HG03342 (cell line): ENCODE results near the gene SDE2.

Source experiments
- ATAC-seq: cut with Tn5 transposase; IDR thresholded peaks from one replicate; pipeline ENCODE4 v1.9.1; 2021; ENCODE audit warnings: mild to moderate bottlenecking, moderate library complexity; ENCODE audit not compliant: unreplicated experiment

SDE2 gene

DNA sequence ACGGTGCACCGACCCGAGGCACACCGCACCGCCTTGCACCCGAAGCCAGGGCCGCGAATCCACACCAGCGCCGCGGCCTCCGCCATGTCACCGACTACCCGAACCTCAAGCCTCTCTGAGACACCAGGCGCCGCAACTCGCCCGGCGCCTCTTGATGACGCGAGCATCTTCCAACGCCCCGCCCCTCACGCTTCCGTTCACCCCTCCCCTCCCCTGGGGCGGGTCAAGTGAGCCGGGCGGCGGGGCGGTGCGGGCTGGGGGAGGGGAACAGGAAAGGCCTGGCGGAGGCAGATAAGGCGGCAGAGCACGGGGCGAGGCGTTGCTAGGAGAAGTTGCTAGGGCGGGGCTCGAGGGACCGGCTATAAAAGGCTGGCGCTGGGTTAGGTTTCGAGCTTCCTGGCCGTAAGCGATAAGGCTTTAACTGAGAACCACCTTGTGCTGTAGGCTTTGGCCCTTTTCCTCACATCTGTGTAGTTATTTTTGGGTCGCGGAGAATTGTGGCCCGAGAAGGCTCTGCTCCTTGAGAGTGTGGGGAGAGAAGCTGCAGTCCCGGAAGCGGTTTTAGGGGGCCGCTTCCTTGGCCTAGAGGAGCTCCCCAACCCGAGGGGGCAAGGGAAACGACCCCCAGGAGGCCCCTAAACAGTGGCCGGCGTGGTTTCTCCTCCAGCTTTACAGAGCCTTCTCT, at the start of gene SDE2:
Gene SDE2 (minus strand): TSS at position 117 of the 685 bp plus-strand sequence. CDS start 31 bp downstream, at position 86.
- peak; percentile 77 for ATAC-seq

DNA sequence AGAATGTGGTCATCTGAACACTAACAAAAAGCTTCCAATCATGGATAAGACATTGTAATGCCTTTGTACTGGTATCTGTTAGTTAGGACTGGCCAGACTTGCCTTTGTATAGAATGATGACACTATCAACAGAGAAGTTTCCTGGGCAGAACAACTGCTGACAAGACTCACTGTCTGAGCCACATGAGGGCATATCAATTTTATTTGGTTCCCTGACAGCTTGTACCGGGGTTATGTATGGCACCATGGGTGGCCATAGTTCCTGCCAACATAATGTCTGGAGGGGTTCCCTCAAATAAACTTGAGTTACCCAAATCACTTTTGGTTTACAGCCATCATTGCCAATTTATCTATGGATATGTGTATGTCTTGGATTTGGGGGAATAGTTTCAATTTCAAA, 49.7 kb upstream of the SDE2 start:
- no peak for ATAC-seq

DNA sequence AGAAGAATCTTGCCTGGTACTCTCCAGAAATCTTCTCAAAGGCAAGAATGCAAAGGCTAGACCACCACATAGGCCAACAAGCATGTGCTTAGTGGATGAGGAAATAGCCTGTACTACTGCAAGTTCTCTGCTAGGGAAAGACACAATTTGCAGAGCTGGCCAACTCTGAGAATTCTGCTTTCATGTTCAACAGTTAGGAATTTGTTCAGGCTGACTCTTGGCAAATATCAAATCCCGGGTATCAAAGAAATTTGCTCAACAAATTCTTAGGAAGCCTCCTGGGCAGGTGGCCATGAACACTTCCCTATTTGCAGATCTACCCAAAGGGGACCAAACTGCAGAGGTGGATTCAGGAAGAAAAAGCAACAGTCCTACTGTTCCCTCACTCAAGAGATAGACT, 48.4 kb upstream of the SDE2 start:
- ATAC-seq: no peak

DNA sequence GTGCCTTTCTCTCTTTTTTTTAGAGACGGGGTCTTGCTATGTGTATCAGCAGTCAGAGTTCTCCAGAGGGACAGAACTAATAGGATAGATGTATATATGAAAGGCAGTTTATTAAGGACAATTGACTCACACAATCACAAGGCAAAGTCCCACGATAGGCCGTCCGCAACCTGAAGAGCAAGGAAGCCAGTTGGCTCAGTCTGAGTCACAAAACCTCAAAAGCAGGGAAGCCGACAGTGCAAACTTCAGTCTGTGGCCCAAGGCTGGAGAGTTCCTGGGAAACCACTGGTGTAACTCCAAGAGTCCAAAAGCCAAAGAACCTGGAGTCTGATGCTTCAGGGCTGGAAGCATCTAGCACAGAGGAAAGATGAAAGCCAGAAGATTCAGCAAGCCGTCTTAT, 47.1 kb upstream of the SDE2 start:
- ATAC-seq: no peak

DNA sequence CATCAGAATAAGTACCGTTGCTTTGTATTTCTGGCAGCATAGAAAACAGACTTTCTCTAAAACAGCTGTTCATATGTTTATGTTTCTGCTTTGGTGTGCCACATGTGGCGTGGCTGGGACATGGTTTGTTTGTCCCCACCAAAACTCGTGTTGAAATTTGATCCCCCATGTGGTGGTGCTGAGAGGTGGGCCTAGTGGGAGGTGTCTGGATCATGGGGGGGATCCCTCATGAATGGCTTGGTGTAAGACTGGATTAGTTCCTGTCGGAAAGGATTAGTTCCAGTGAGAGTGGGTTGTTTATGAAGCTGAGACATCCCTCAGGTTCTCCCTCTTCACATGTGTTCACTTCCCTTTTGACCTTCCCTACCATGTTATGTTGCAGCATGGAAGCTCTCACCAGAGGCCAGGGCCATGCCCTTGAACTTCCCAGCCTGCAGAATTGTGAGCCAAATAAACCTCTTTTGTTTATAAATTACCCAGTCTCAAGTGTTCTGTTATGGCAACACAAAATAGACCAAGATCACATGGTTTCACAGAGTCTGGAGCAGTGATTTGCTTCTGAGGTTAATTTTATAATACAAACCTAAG, 45.5 kb upstream of the SDE2 start:
- no peak for ATAC-seq

DNA sequence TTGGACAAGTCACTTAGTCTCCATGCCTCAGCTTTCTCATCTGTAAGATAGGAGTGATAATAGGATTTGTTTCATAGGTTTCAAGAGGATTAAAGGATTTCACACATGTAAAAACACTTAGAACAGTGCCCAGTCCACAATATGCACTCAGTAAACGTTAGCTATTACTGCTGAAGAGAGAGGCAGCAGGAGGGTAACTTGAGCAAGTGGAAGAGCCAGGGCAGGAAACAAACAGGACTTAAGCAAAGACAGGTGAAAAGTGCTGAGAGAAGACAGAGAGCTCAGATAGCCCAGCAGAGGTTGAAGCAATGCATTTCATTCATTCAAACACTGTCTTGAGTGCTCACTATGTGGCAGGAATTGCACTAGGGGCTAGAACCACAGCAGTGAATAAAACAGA, 42.3 kb upstream of the SDE2 start:
- no peak for ATAC-seq

DNA sequence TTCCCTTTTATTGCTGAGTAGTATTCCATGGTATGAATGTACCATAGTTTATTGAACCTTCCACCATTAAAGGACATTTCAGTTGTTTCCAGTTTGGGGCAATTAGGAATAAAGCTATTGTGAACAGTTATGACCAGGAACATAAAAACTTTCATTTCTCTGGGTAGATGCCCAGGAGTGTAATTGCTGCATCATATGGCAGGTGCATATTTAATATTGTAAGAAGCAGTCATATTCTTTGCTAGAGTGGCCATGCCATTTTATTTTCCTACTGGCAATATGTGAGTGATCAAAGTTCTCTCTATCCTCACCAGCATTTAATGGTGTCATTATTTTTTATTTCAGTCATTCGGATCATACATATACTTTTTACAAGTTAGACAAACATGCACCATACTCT, 39.5 kb upstream of the SDE2 start:
- ATAC-seq: no peak

DNA sequence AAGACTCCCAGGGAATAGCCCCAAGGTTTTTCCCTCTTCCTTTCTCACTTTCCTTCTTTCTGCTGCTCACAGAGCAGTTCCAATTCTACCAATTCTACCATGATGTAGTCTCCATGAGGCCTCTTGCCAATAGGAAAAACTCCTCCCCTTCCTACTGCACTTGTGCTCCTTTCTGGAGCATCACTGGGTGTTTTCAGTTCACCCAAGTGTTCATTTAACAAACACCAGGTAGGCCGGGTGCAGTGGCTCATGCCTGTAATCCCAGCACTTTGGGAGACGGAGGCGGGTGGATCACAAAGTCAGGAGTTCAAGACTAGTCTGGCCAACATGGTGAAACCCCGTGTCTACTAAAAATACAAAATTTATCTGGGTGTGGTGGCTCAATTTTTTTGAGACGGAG, 36.8 kb upstream of the SDE2 start:
- no peak for ATAC-seq

DNA sequence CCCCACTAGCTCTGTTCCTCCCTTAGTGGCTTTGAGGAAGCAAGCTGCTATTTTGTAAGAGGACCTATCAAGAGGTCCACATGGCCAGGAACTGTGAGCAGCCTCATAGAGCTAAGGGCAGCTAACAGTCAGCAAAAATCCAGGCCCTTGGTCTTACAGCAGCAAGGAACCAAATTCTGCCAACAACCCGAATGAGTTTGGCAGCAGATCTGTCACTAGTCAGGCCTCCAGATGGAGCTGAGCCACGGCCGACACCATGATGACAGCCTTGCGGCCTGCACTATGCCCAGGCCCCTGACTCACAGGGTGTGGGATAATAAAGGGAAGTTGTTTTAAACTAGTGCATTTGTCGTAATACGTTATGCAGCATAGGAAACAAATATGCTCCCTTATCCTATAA, 35.3 kb upstream of the SDE2 start:
- ATAC-seq: no peak

DNA sequence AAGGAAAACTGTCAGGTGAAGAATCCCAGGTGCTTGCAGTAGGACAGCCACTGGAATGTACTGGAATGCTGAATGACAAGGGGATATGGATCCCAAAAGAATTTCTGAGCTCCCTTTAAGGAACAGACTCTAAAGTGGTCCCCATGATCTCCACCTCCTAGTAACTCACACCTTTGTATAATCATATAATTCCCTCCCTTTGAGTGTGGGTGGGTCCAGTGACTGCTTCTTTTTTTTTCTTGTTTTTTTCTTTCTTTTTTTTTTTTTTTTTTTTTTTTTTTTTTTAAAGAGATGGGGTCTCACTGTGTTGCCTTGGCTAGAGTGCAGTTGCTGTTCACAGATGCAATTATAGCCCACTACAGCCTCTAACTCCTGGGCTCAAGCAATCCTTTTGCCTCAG, 34.8 kb upstream of the SDE2 start:
- no peak for ATAC-seq

DNA sequence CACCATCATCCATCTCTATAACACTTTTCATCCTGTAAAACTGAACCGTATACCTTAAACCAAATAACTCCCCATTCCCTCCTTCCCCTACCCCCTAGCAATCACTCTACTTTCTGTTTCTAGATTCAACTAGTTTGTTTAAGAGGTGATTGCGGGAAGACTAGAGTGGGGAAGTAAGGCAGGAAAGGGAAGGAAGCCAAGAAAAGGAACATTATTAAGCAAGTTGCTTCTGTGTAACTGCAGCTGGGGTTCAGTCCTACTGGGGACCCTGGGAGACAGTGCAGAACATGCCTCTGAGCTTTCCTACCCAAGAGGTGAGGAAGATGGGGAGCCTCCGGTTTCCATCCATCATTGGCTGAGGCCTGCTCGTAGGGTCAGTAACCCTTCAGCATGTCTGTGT, 34.4 kb upstream of the SDE2 start:
- ATAC-seq: no peak

DNA sequence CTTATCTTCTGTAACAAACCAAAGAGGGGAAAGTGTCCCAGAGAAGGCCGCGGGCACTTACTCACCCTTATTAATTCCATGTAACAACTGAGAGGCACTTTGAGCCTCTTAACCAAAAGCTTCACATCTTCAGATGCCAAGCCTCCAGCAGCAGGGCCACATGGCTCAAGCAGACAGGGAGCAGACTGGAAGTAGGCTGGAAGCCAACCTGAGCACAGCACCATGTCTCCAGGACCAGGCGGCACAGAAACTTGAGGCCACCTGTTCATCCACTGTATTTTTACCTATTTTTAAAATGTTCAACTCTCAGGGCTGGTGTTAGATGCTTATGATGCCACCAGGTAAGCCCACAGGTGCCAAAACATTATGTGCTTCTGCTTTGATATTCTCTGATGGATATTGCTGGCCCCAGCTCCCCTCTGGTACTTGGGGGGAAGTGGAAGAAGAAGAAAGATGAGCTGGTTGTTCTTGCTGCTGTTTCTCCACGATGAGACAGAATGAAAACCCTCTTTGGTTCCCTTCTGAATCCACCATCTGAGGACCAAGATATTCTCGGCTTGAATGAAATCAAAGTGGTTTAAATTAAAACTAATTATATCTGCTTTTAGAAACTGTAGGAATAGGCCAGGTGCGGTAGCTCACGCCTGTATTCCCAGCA, 30.6 kb upstream of the SDE2 start:
- no peak for ATAC-seq

DNA sequence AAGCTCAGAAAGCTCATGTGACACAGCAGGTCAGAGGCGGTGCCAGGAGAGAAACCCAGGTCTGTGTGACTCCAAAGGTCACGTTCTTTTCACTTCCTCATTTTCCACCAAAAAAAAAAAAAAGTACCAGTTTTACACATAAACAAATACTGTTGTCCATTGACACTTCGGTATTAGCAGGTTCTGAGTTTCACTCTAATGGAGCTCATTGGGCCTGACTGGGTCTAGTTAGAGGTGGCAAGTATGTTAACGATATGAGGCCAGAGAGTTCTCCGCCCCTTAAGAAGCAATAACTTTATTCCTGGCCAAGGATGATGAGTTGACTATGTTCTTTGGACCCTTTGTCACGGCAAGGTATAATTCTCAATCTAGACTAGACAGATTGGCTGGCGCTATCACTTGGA, 30.0 kb upstream of the SDE2 start:
- ATAC-seq: peak; percentile 90

DNA sequence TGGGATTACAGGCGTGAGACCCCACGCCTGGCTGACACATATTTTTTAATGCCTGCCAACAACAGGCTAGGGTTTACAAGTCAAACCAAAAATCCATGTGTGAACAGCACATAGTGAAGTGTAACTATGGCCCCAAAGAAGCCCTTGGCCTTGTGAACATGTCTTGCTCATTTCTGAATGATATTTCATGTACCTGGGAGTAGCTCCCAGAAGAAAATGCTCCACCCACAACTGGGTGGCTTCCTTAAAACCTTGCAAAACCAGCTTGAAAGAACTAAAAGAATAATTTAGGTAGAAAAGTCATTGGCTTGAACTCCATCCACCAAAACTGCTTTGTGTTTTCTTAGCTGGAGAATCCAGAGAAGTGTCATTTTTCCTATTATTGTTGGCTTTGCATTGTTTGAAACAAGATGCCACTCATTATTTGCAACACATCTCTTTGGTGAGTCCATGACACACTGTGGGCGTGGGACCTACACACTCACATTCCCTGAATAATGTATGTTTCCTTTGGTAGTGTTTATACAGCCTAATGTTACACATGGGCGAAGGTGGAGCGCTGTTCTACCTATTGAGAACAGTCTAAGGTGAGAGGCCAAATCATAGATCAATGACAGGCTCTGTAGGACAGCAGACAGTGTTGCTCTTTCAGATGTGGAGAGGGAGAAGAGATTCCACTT, 28.5 kb upstream of the SDE2 start:
- ATAC-seq: no peak

DNA sequence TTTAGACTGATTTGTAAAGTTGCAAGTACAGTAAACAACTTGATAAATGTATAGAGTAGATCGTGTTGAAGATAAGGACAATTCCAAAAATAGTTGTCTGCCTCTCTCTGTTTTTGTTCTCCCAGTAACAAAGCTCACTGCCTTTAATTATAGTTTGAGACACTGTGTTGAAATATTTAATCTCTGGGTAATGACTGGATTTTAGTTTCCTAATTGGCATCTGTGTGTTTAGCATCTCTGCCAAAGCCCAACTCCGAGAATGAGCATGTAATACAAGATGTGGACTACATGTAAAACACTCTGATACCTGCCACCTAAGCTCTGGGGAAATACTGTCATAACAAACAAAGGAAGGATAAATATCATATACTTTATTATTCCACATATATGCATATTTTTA, 27.7 kb upstream of the SDE2 start:
- ATAC-seq: no peak

DNA sequence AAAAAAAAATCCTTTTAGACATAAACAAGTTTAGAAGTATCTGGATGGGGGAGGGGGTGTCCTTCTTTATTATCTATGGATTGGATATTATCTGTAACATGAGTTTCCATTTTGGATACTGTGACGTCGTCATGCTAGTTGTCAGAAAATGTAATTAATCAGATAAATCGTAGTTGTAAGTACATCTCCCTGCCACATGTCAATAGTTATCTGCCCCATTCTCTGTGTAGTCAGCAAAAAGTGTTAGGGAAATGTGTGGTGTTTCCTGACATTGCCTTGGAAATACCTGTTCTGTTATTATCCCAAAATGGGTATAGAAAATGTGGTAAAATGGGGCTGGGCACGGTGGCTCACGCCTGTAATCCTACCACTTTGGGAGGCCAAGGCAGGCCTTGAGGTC, 24.6 kb upstream of the SDE2 start:
- no peak for ATAC-seq

DNA sequence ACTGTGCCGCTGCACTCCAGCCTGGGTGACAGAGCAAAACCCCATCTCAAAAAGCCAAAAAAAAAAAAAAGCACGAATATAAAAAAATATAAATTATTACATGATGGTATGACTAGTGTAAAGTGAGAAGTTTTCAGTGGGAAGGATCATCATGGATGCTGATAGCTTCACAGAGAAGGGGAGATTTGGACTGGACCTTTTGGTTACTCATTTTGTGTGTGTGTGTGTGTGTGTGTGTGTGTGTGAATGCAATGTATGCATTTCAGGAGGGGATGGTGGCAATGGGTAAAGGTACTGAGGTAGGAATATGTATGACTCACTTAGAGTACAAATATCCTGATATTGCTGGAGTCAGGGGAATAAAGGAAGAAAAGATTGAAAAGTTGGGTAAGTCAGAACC, 22.7 kb upstream of the SDE2 start:
- ATAC-seq: no peak

DNA sequence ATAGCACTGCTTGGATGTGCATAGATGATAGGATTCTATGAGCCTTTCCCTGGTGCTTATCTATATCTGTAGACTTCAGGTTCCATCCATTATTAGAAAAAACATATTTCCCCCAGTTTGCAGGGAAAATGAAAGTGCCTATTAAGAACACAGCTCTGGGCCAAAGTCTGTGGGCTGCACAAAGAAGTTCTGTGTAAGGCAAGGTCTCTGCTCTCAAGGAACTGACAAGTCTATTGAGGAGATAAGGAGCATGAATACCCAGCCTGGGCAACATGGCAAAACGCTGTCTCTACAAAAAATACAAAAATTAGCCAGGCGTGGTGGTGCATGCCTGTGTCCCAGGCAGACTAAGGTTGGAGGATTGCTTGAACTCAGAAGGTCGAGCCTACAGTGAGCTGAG, 22.3 kb upstream of the SDE2 start:
- ATAC-seq: no peak

DNA sequence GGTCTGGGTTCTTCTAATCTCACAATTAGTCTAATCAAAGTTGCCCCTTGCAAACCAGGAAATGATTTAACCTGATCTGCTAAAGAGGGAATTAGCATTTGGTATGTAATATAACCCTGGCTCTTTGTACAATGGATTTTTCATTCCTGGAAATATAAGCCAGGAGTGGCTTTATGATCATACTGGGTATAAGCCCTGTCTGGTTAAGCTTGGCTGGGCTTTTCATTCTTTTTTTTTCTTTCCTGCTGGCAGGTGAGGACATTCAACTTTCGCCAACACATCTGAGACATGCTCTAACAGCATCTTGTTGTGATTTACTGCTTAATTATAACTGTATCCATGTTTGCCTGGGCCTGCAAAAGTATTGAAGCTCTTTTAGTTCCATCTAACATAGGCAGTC, 20.4 kb upstream of the SDE2 start:
- no peak for ATAC-seq

DNA sequence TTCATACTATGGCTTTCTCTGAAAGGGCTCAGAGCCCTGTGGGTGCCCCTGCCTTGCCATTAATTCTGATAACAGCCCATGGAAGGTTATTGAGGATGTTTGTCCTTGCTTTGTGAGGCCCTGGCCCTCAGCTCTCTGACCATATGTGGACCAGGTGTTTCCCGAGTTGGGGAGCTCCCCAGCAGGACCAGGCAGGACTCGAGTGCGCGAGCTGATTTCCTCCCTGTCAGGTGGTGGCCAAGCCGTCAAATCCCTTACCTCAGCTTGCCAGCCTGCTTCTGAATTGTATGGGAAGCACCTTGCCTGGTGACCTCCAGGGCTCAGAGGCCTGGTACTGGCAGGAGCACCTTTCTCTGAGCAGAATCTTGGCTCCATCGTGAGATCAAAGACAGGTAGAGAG, 17.9 kb upstream of the SDE2 start:
- no peak for ATAC-seq

DNA sequence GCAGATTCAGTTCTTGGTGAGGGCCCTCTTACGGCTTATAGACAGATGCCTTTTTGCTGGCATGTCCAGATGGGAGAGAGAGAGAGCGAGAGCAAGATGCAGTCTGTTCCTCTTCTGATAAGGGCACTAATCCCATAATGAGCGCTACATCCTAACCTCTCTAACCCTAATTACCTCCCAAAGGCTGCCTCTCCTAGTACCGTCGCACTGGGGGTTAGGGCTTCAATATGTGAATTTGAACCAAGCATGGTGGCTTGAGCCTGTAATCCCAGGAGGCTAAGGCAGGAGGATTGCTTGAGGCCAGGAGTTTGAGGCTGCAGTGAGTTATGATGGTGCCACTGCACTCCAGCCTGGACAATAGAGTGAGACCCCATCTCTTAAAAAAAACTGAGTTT, 10.5 kb upstream of the SDE2 start:
- no peak for ATAC-seq
